Upper lobe of left lung (tissue), 6 donors: ENCODE measurements around the gene TCF12. TPM values are rescaled to one million over a fixed set of nuclear protein-coding genes. Genes with fewer than 3 reads are reported as not detected.

Experiments
- ATAC-seq, 2 donors: fragments of 200-7000 bp; cut with Tn5 transposase; one replicate each; pipeline ENCODE4 v1.9.1; 2022; ENCODE audit warnings: mild to moderate bottlenecking in 2 of 2, moderate library complexity in 2 of 2; ENCODE audit not compliant: low FRiP score in 2 of 2
- DNase-seq, 2 donors: peaks; one replicate each; pipeline ENCODE4 v3.0.0-alpha.2; 2019 to 2020
- H3K27ac ChIP-seq, 4 donors: fragments of 200-600 bp; sonication (generic); one replicate each; pipeline ENCODE4 v1.5.1; 2016 to 2019
- H3K27me3 ChIP-seq, 4 donors: fragments of 200-600 bp; sonication (generic); one replicate each; pipeline ENCODE4 v1.5.1; 2017 to 2019
- H3K36me3 ChIP-seq, 4 donors: fragments of 200-600 bp; sonication (generic); one replicate each; pipeline ENCODE4 v1.5.1; 2016 to 2019
- H3K4me1 ChIP-seq, 4 donors: fragments of 200-600 bp; sonication (generic); one replicate each; pipeline ENCODE4 v1.5.1; 2018 to 2019
- H3K4me3 ChIP-seq, 4 donors: fragments of 200-600 bp; sonication (generic); one replicate each; pipeline ENCODE4 v1.5.1; 2017 to 2019; ENCODE audit warnings: mild to moderate bottlenecking in 2 of 4, moderate library complexity in 1 of 4
- H3K9me3 ChIP-seq, 4 donors: fragments of 200-600 bp; sonication (generic); one replicate each; pipeline ENCODE4 v1.5.1; 2018 to 2019
- EP300 ChIP-seq, 4 donors: sonication (generic); formaldehyde crosslinking; IDR thresholded peaks; one replicate each; pipeline ENCODE4 v1.5.1; 2017; ENCODE audit warnings: antibody characterized with exemption in 4 of 4, control low read depth in 2 of 4
- POLR2A ChIP-seq, 4 donors: fragments of 450-650 bp; IDR thresholded peaks; one replicate each; pipeline ENCODE4 v1.5.1; 2016 to 2017; ENCODE audit warnings: antibody characterized with exemption in 4 of 4, mild to moderate bottlenecking in 2 of 4
- POLR2AphosphoS5 ChIP-seq, 2 donors: sonication (generic); formaldehyde crosslinking; IDR thresholded peaks; one replicate each; pipeline ENCODE4 v1.5.1; 2017; ENCODE audit warnings: antibody characterized with exemption in 2 of 2
- WGBS, 2 donors: methylation state at CpG; one replicate each; pipeline ENCODE4 v1.1.5; 2017 to 2018; 5-methylcytosine and 5-hydroxymethylcytosine counted together
- total RNA-seq, 6 donors: library from RNA; depleted of rRNA in 4 of 6; stranded (reverse); fragments of >200 nt in 4 of 6; gene quantifications; one replicate each; pipeline versions ENCODE4 v1.1.0 to v1.2.1, GENCODE V29; 2016 to 2021
- TF ChIP-seq, protein P1 (sequence below), 6 experiments: fragments of 450-650 bp in 4 of 6; fragments of 200-600 bp in 2 of 6; sonication (generic) in 2 of 6; IDR thresholded peaks; one replicate each; pipeline ENCODE4 v1.5.1; 2016 to 2019; ENCODE audit warnings: antibody characterized with exemption in 6 of 6
- donor health status: DM: no; HTN: no; CAD: no; lungs with moderate emphysema.
- donor health status: DM: no; HTN: yes; CAD: no; lungs with severe emphysema.

Gene TCF12
- total RNA-seq, 6 donors from 2014 or later, result 74.5 to 257 (median 103) TPM

DNA sequence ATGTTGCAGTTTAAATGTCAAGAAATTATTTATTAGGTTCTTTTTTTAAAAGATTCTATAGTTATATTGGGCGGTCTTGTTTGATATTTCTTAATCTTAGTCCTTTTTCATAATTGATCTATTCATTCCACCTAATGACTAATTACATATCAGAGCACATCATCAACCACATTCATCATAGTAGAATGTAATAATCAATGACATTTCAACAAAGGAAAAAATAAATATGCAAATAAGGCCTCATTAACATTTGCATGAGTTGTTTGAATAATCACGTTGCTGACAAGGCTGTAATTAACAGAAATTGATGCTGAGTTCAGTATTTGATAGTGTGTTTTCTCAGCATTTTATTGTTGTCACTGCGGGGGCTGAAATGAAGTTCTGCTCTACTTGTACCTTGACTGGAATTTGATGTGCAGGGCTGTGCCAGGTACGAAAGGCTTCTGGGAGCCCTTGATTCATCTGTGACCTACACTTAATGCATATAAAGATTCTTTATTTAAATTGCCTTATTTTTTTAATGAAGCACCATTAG, 215.7 kb downstream of the TCF12 start:
- 84 to 89% methylated on average over 4 of the region's 4 CpGs for WGBS, 2 donors
- H3K4me3 ChIP-seq, result no peak overlapping the region
- H3K9me3 ChIP-seq, result no peaks in the 10 kb centered on the region
- no peaks in the 10 kb centered on the region for H3K27me3 ChIP-seq
- no peak for DNase-seq
- H3K27ac ChIP-seq, result no peak overlapping the region
- no peak for ATAC-seq
- TF ChIP-seq POLR2AphosphoS5 (IDR thresholded peaks at IDR 0.05) (no peak), EP300 (IDR thresholded peaks at IDR 0.05) (no peak), POLR2A (IDR thresholded peaks at IDR 0.05) (no peak)
- TF ChIP-seq, protein P1, sequence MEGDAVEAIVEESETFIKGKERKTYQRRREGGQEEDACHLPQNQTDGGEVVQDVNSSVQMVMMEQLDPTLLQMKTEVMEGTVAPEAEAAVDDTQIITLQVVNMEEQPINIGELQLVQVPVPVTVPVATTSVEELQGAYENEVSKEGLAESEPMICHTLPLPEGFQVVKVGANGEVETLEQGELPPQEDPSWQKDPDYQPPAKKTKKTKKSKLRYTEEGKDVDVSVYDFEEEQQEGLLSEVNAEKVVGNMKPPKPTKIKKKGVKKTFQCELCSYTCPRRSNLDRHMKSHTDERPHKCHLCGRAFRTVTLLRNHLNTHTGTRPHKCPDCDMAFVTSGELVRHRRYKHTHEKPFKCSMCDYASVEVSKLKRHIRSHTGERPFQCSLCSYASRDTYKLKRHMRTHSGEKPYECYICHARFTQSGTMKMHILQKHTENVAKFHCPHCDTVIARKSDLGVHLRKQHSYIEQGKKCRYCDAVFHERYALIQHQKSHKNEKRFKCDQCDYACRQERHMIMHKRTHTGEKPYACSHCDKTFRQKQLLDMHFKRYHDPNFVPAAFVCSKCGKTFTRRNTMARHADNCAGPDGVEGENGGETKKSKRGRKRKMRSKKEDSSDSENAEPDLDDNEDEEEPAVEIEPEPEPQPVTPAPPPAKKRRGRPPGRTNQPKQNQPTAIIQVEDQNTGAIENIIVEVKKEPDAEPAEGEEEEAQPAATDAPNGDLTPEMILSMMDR (IDR thresholded peaks at IDR 0.05), result no peak
- H3K4me1 ChIP-seq, result peaks cover 8 to 29% (median 19%) of the 10 kb centered on the region in 4 donors
- no peaks in the 10 kb centered on the region for H3K36me3 ChIP-seq

DNA sequence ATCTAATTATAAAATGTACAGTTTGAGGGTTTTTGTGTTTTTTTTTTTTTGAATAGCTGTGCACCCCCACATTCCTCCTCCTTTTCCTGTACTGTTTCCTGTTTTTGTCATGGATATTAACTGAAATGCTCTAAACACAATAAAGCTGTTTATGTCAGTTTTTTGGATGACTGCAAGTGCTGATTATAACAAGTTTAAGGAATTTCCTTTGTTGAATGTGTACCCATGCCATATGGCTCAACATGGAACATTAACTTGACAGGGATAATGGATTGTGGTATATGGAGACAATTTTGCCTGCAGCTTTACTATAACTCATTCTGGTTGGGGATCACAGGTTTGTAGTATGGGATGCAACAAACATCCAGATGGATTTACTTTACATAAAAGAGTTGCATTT, 216.4 kb downstream of the TCF12 start:
- no peak overlapping the region for H3K27ac ChIP-seq
- no peak overlapping the region for H3K4me3 ChIP-seq
- TF ChIP-seq POLR2AphosphoS5 (IDR thresholded peaks at IDR 0.05) (no peak), EP300 (IDR thresholded peaks at IDR 0.05) (no peak), POLR2A (IDR thresholded peaks at IDR 0.05) (no peak)
- TF ChIP-seq, protein P1 (IDR thresholded peaks at IDR 0.05), result no peak
- no peak for DNase-seq
- peaks cover 8 to 29% (median 19%) of the 10 kb centered on the region in 4 donors for H3K4me1 ChIP-seq
- H3K36me3 ChIP-seq, result no peaks in the 10 kb centered on the region
- H3K9me3 ChIP-seq, result no peaks in the 10 kb centered on the region
- no peaks in the 10 kb centered on the region for H3K27me3 ChIP-seq
- ATAC-seq, result no peak

DNA sequence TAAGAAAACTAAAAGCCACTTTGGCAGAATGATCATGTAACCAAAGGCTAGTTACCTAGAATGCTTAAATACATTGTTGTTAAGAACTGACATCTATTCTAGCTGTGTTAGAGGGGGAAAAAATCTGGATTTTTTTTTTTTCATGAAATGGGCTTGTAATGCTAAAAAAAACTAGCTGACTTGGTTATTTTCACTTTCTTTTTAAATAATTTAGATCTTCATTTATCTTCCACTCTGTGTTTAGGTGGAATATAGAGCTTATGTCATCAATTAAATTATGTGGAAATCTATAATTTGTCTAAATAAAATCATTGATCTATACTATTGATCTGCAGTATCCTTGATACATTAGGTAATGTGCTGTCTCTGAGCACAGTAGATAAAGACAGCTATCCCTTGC, 217.4 kb downstream of the TCF12 start:
- H3K36me3 ChIP-seq, result no peaks in the 10 kb centered on the region
- H3K4me1 ChIP-seq, result peaks cover 8 to 29% (median 19%) of the 10 kb centered on the region in 4 donors
- no peak for TF ChIP-seq EP300 (IDR thresholded peaks at IDR 0.05)
- TF ChIP-seq, protein P1 (IDR thresholded peaks at IDR 0.05), result no peak
- TF ChIP-seq POLR2A (IDR thresholded peaks at IDR 0.05), result no peak
- TF ChIP-seq POLR2AphosphoS5 (IDR thresholded peaks at IDR 0.05), result no peak
- DNase-seq (no peak), ATAC-seq (no peak)
- H3K27me3 ChIP-seq, result no peaks in the 10 kb centered on the region
- H3K4me3 ChIP-seq, result no peak overlapping the region
- H3K27ac ChIP-seq, result peak overlapping the region in 1 of 4 donors; percentile 46
- H3K9me3 ChIP-seq, result no peaks in the 10 kb centered on the region

DNA sequence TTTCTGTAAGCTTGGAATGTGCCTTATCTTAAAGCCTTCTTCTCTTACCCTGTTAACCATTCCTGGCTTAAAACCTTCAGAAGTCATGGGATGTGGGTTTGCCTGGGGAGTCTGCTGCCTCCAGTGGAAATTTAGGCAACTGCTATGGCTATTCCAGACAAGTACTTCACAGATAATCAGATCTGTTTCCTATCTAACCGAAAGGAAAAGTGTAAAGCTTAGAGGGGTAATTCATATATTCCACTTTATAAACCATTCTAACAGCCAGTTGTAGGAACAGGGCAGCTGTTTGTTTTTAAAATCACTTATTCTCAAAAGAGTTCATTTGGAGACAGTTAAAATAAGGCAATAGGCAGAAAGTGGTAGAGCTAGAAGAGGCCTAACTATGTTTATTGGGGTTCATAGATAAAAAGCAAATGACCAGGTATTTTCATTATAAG, 219.9 kb downstream of the TCF12 start:
- H3K9me3 ChIP-seq, result no peaks in the 10 kb centered on the region
- no peak overlapping the region for H3K27ac ChIP-seq
- H3K36me3 ChIP-seq, result no peaks in the 10 kb centered on the region
- peak in 1 of 2 donors; percentile 79 for ATAC-seq
- WGBS, 2 donors, result 0 to 30% methylated on average over 1 of the region's 1 CpG
- DNase-seq, result peak in 1 of 2 donors; percentile 28
- H3K27me3 ChIP-seq, result no peaks in the 10 kb centered on the region
- H3K4me3 ChIP-seq, result no peak overlapping the region
- peaks cover 8 to 29% (median 19%) of the 10 kb centered on the region in 4 donors for H3K4me1 ChIP-seq
- TF ChIP-seq, protein P1 (IDR thresholded peaks at IDR 0.05), result peak; percentile 46 to 74 (median 69)
- no peak for TF ChIP-seq POLR2A (IDR thresholded peaks at IDR 0.05)

DNA sequence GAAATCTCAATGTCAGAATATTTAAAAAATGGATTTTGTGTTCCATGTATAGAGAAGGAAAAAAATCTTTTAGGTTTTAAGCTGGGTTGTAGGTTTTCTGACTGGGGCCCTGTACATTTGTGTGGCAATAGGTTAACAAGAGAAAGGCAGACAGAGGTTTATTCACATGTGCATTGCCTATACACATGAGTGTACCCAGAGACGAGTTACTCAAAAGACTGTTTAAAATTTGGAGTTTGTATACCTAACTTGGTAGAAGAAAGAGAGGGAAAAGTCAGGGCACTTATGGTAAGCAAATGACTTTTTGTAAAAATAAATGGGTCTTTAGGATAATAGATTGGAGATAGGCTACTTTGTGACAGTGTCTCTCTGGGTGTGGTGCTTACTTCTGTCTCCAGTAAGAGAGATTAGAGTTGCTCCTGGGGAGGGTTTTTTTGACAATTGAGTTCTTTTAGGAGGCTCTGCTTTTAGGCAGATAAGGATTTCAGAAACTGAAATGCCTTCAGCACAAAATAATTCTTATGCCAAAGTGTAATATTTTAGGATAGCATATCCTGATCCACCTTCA, 225.2 kb downstream of the TCF12 start:
- TF ChIP-seq POLR2A (IDR thresholded peaks at IDR 0.05), result no peak
- no peak for TF ChIP-seq POLR2AphosphoS5 (IDR thresholded peaks at IDR 0.05)
- TF ChIP-seq EP300 (IDR thresholded peaks at IDR 0.05), result no peak
- TF ChIP-seq, protein P1 (IDR thresholded peaks at IDR 0.05), result no peak
- ATAC-seq, result no peak
- WGBS, 2 donors, result 66 to 87% methylated on average over 1 of the region's 1 CpG

More for the DNA sequence above, 225.2 kb downstream of the TCF12 start:
- no peak overlapping the region for H3K27ac ChIP-seq
- no peak overlapping the region for H3K4me3 ChIP-seq
- peaks cover 11 to 21% (median 16%) of the 10 kb centered on the region in 4 donors for H3K4me1 ChIP-seq
- H3K9me3 ChIP-seq, result no peaks in the 10 kb centered on the region
- no peaks in the 10 kb centered on the region for H3K27me3 ChIP-seq
- DNase-seq, result no peak
- no peaks in the 10 kb centered on the region for H3K36me3 ChIP-seq
